K562 (cell line): ENCODE results near the gene ASB7.

ENCODE experiments used
- HDGF ChIP-seq: fragments of 450-650 bp; IDR thresholded peaks from 2 replicates; pipeline ENCODE4 v1.6.1; 2016
- STAT5B ChIP-seq: fragments of 250-450 bp; sonication (Bioruptor Pico); IDR thresholded peaks from 2 replicates; pipeline ENCODE4 v1.8.0; 2021; ENCODE audit warnings: mild to moderate bottlenecking, inconsistent platforms
- TAF1 ChIP-seq: IDR thresholded peaks from 2 replicates; pipeline ENCODE4 v1.6.1; 2011; ENCODE audit warnings: mild to moderate bottlenecking, low read length, moderate library complexity; ENCODE audit not compliant: insufficient read depth, control insufficient read depth, severe bottlenecking; ENCODE audit errors: extremely low read depth
- ZC3H11A ChIP-seq: IDR thresholded peaks from 2 replicates; pipeline ENCODE4 v1.6.1; 2012; ENCODE audit warnings: low read depth, low read length, improper control_type of control experiment
- ZNF830 ChIP-seq: fragments of 250-450 bp; sonication (Bioruptor Pico); IDR thresholded peaks from 2 replicates; pipeline ENCODE4 v1.5.0; 2021; ENCODE audit warnings: mild to moderate bottlenecking
- TF ChIP-seq, protein P1 (sequence below), 2 experiments: IDR thresholded peaks; 2 replicates each; pipeline ENCODE4 v1.6.1; 2011; ENCODE audit warnings: borderline replicate concordance in 1 of 2, control low read depth in 1 of 2, low read depth in 1 of 2, low read length in 1 of 2, mild to moderate bottlenecking in 1 of 2, mixed read lengths in 1 of 2, moderate library complexity in 1 of 2; ENCODE audit not compliant: insufficient read depth in 1 of 2, insufficient read length in 1 of 2, poor library complexity in 1 of 2, severe bottlenecking in 1 of 2; ENCODE audit errors: extremely low read depth in 1 of 2

GRCh38 chr15:100645671-100646070 is 43.3 kb downstream of the ASB7 start:
- TF ChIP-seq, protein P1, sequence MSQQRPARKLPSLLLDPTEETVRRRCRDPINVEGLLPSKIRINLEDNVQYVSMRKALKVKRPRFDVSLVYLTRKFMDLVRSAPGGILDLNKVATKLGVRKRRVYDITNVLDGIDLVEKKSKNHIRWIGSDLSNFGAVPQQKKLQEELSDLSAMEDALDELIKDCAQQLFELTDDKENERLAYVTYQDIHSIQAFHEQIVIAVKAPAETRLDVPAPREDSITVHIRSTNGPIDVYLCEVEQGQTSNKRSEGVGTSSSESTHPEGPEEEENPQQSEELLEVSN (IDR thresholded peaks at IDR 0.05; ENCODE audit: borderline replicate concordance in 1 of 2, extremely low read depth in 1 of 2, insufficient read depth in 1 of 2, insufficient read length in 1 of 2, low read depth in 1 of 2, low read length in 1 of 2, poor library complexity in 1 of 2, severe bottlenecking in 1 of 2), result no peak
- TF ChIP-seq TAF1 (no peak), ZNF830 (CRISPR knock-in tag) (no peak), ZC3H11A (no peak), STAT5B (no peak), HDGF (no peak)
